ENCODE measurements around the gene UBR2.
"Not testable (repeated sequence)": the region's sequence is repeated elsewhere in the genome, so short reads cannot be mapped to it uniquely, and the experiment has no call there.

Gene UBR2

DNA sequence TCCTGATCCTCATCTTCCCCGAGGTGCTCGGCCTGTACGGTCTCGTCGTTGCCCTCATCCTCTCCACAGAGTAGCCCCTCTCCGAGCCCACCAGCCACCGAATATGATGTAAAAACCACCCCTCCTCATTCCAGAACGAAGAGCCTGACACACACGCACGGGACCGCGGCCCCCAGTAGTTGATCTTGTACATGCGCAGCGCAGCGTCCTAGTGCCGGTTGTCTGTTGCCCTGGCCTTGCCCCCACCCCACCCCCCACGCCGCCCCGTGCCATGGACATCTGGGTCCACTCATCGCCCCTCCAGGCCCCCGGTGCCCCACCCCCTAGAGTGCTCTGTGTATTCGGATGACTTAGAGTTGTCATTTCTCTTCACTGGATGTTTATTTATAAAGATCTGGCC, 163.8 kb downstream of the UBR2 start:
- DNase-seq (ENCODE audit: low spot score): no peak

DNA sequence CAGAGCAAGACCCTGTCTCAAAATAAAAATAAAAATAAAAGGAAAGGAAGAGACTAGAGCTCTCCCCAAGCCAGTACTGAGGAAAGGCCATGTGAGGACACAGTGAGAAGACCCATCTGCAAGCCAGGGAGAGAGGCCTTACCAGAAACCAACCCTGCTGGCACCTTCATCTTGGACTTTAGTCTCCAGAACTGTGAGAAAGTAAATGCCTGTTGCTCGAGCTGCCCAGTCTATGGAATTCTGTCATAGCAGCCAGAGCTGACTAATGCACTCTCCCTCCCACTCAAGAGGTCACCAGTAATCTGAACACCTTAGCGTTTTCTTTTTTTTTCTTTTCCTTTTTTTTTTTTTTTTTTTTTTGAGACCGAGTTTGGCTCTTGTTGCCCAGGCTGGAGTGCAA, 165.9 kb downstream of the UBR2 start:
- DNase-seq (ENCODE audit: low spot score): no peak

DNA sequence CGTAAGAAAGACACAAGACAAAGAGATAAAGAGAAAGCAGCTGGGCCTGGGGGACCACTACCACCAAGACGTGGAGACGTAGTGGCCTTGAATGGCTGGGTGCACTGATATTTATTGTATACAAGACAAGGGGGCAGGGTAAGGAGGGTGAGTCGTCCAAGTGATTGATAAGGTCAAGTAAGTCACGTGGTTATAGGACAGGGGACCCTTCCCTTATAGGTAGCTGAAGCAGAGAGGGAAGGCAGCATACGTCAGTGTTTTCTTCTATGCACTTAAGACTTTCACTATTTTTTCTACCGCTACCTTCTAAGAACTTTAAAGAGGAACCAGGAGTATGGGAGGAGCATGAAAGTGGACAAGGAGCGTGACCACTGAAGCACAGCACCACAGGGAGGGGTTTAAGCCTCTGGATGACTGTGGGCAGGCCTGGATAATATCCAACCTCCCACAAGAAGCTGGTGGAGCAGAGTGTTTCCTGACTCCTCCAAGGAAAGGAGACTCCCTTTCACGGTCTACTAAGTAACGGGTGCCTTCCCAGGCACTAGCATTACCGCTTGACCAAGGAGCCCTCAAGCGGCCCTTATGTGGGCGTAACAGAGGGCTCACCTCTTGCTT, 170.1 kb downstream of the UBR2 start:
- DNase-seq (ENCODE audit: low spot score): not testable (repeated sequence)

DNA sequence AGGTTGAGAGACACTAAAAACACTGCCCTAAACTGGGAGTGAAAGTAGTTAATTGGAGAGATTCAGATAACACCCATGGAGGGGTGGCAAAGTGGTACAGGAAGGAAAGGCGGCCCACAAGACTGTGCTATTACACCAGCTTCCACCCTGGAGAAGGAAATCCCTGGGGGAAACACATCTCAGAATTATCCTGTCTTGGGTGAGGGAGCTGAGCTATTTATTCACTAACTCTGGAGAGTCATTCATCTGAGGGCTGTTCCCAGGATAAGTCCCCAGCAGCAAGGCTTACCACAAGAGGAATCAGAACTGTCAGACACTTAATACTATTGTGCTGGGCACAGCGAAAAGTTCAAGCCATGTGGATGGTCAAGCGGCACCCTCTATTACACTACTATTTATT, 172.1 kb downstream of the UBR2 start:
- DNase-seq (ENCODE audit: low spot score): no peak

DNA sequence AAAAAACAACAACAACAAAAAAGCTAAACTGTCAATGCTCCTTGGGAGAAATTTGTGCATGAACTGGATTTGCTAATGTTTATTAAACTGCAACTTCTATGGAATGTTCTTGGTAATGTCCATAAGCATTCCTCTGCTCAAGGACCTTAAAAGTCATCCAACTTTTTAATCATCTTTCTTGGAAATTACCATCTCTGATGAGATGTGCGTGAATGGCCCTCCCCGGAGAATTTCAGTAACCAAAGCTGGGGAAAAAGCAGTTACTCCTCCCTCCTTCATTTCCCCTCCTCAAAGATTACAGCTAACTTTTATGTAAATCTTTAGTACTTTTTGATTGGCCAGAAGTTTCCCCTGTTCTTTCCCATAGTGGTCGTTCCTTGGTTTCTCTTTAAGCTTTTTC, 176.9 kb downstream of the UBR2 start:
- no peak for DNase-seq (ENCODE audit: low spot score)

DNA sequence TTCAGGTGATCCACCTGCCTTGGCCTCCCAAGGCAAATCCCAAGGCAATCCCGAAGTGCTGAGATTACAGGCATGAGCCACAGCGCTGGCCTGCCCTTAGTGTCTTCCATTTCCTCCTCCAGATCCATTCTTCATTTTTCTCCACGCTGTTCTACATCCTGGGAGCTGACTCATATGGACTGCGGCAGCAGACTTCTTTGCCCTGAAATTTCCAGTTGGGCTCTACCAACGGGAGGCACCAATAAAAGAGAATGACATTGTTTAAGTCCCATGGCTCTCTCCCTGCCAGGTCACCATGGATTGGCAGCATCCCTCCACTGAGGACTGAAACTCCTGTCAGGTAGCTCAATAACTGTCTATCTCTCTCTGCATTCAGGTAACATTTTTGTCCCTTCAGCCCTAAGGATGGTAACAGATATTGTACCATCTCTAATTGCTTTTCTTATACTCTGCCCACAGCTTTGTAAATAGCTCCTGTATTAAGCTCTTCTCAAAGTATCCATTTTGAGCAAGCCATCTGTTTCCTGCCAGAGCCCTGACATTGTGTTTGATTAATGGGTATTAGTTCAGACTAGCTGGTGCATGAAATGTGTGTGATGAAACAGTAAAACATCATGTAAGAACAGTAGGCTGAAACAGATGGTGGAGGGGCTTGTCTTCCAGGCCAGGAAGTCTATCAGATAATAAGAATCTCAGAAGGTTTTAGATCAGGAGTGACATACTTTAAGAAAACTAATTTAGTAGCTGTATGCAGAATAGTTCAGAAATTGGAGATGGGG, 178.5 kb downstream of the UBR2 start:
- DNase-seq (ENCODE audit: low spot score): no peak
